Panc1 (cell line): ENCODE measurements around the gene LITAF. TPM values are rescaled to one million over a fixed set of nuclear protein-coding genes. Genes with fewer than 3 reads are reported as not detected.

ENCODE experiments used
- ATAC-seq: fragments of 200-7000 bp; cut with Tn5 transposase; 2 replicates; pipeline ENCODE4 v1.9.1; 2020; ENCODE audit warnings: mild to moderate bottlenecking, moderate library complexity
- BruUV-seq: library from RNA; stranded (reverse); fragments of 400-500 nt; replicated peaks from 2 replicates; lab custom pipeline; 2021; lab: Mats Ljungman, UMichigan
- CTCF ChIA-PET: fragments of 300-600 bp; sonication (Branson Sonifier 250); formaldehyde crosslinking; loops from one replicate; lab custom pipeline; 2022; ENCODE audit warnings: antibody characterized with exemption; lab: Charles Lee
- POLR2A ChIA-PET: fragments of 300-600 bp; sonication (Branson Sonifier 250); formaldehyde crosslinking; loops from one replicate; lab custom pipeline; 2022; ENCODE audit warnings: antibody characterized with exemption; lab: Charles Lee
- DNase-seq: peaks from one replicate; pipeline ENCODE4 v3.0.0-alpha.2; 2010; ENCODE audit warnings: low read depth, low spot score
- H3K27ac ChIP-seq: 2 replicates; pipeline ENCODE4 v1.5.1; 2011; ENCODE audit warnings: mild to moderate bottlenecking, low read length, inconsistent platforms
- H3K27me3 ChIP-seq: fragments of 200-500 bp; sonication (Bioruptor generic); 2 replicates; pipeline ENCODE4 v1.6.0; 2014; ENCODE audit warnings: low read length, inconsistent platforms; ENCODE audit not compliant: control insufficient read depth, insufficient read depth
- H3K36me3 ChIP-seq: fragments of 200-500 bp; sonication (Bioruptor generic); 2 replicates; pipeline ENCODE4 v1.5.1; 2014; ENCODE audit warnings: inconsistent platforms, mild to moderate bottlenecking, low read length, moderate library complexity; ENCODE audit not compliant: control insufficient read depth, insufficient read depth
- H3K4me1 ChIP-seq: 2 replicates; pipeline ENCODE4 v1.5.1; 2011; ENCODE audit warnings: inconsistent platforms, mild to moderate bottlenecking, low read length, moderate library complexity; ENCODE audit not compliant: control insufficient read depth, insufficient read depth
- H3K4me3 ChIP-seq, 2 experiments: 2 replicates each; pipeline ENCODE4 v1.5.1; 2011 to 2012; ENCODE audit warnings: low read depth in 2 of 2, low read length in 2 of 2, mild to moderate bottlenecking in 2 of 2, inconsistent platforms in 1 of 2, moderate library complexity in 1 of 2
- H3K9me3 ChIP-seq: fragments of 200-500 bp; sonication (Bioruptor generic); 2 replicates; pipeline ENCODE4 v1.5.1; 2014; ENCODE audit warnings: low read depth, mild to moderate bottlenecking, inconsistent platforms, low read length, moderate library complexity; ENCODE audit not compliant: control insufficient read depth, insufficient read depth
- CTCF ChIP-seq: fragments of 450-650 bp; IDR thresholded peaks from 2 replicates; pipeline ENCODE4 v1.5.1; 2017; ENCODE audit warnings: mild to moderate bottlenecking
- POLR2AphosphoS5 ChIP-seq: IDR thresholded peaks from 2 replicates; pipeline ENCODE4 v1.6.1; 2012; ENCODE audit warnings: mild to moderate bottlenecking, low read depth, low read length, moderate library complexity
- REST ChIP-seq, 2 experiments: IDR thresholded peaks; 2 replicates each; pipeline ENCODE4 v1.6.1; 2011 to 2012; ENCODE audit warnings: low read depth in 2 of 2, control low read depth in 1 of 2, low read length in 1 of 2, mild to moderate bottlenecking in 1 of 2, moderate library complexity in 1 of 2; ENCODE audit not compliant: insufficient read depth in 1 of 2
- SIN3A ChIP-seq: IDR thresholded peaks from 2 replicates; pipeline ENCODE4 v1.6.1; 2012; ENCODE audit warnings: low read depth, mild to moderate bottlenecking, low read length, moderate library complexity, borderline replicate concordance; ENCODE audit not compliant: insufficient read depth
- TCF7L2 ChIP-seq: IDR thresholded peaks from 2 replicates; pipeline ENCODE4 v1.6.1; 2011; ENCODE audit warnings: mild to moderate bottlenecking, low read depth, low read length, inconsistent platforms
- in situ Hi-C: cut with HindIII; loops from 2 replicates; pipeline ENCODE4 v1.10.0; 2016; ENCODE audit warnings: low sequenced_read_pairs, low pct_unique_long_range_greater_than_20kb
- intact Hi-C: fragments of 100-400 bp; cut with micrococcal nuclease; formaldehyde crosslinking; loops from one replicate; pipeline ENCODE4 v1.10.0; 2022; ENCODE audit not compliant: unreplicated experiment
- total RNA-seq: library from RNA; stranded (reverse); gene quantifications from one replicate; pipeline ENCODE4 v1.2.1, GENCODE V29; 2021; ENCODE audit not compliant: unreplicated experiment

The LITAF gene
- total RNA-seq, 1 experiment from 2014 or later: 85.2 TPM

- Histone ChIP-seq H3K27me3 (no peaks in the 10 kb centered on the region), H3K4me3 (no peak overlapping the region), H3K4me1 (no peaks in the 10 kb centered on the region), H3K9me3 (no peaks in the 10 kb centered on the region), H3K36me3 (no peaks in the 10 kb centered on the region), H3K27ac (no peak overlapping the region)
- TF ChIP-seq POLR2AphosphoS5 (no peak), SIN3A (no peak), REST (IDR thresholded peaks at IDR 0.05; ENCODE audit: insufficient read depth in 1 of 2, low read depth in 2 of 2, low read length in 1 of 2) (no peak), CTCF (no peak), TCF7L2 (no peak)
- no peak for ATAC-seq
- in situ Hi-C loops: no loop called here
- no peak for DNase-seq
- intact Hi-C loops: no loop called here
- no TSS peak for BruUV-seq
- POLR2A ChIA-PET: no interaction called here
- CTCF ChIA-PET: interaction anchor here (0.6 kb wide), 1 partner anchor 38 kb away, joined by 4 read pairs; no protein-coding TSS in a partner anchor
Observed at GRCh38 chr16:11570806-11571205, 15.9 kb downstream of the LITAF start.

GRCh38 chr16:11570258-11570657 is 16.5 kb downstream of the LITAF start:
- intact Hi-C loops: no loop called here
- CTCF ChIA-PET: interaction anchor here (0.6 kb wide), 1 partner anchor 38 kb away, joined by 4 read pairs; no protein-coding TSS in a partner anchor
- DNase-seq: no peak
- Histone ChIP-seq H3K4me3 (no peak overlapping the region), H3K4me1 (no peaks in the 10 kb centered on the region), H3K36me3 (no peaks in the 10 kb centered on the region), H3K27ac (no peak overlapping the region), H3K27me3 (no peaks in the 10 kb centered on the region), H3K9me3 (no peaks in the 10 kb centered on the region)
- POLR2A ChIA-PET: no interaction called here
- TF ChIP-seq TCF7L2: no peak
- in situ Hi-C loops: no loop called here
- no peak for ATAC-seq
- no TSS peak for BruUV-seq

- POLR2A ChIA-PET: no interaction called here
- TF ChIP-seq CTCF (no peak), POLR2AphosphoS5 (no peak), REST (IDR thresholded peaks at IDR 0.05; ENCODE audit: insufficient read depth in 1 of 2, low read depth in 2 of 2, low read length in 1 of 2) (no peak), TCF7L2 (no peak), SIN3A (no peak)
- ATAC-seq (no peak), DNase-seq (no peak)
- Histone ChIP-seq H3K27me3 (no peaks in the 10 kb centered on the region), H3K4me3 (no peak overlapping the region), H3K9me3 (no peaks in the 10 kb centered on the region), H3K27ac (no peak overlapping the region), H3K36me3 (no peaks in the 10 kb centered on the region), H3K4me1 (no peaks in the 10 kb centered on the region; the same call in 1 of the 2 replicates)
- BruUV-seq: no TSS peak
- intact Hi-C loops (no loop called here), in situ Hi-C loops (no loop called here)
- CTCF ChIA-PET: no interaction called here
Observed at GRCh38 chr16:11566398-11566797, 20.3 kb downstream of the LITAF start.
